ENCODE data around the gene ADIG. TPM values are rescaled to one million over a fixed set of nuclear protein-coding genes. Genes with fewer than 3 reads are reported as not detected.

Gene ADIG
- total and polyA plus RNA-seq, 7 donors, result not detected

DNA sequence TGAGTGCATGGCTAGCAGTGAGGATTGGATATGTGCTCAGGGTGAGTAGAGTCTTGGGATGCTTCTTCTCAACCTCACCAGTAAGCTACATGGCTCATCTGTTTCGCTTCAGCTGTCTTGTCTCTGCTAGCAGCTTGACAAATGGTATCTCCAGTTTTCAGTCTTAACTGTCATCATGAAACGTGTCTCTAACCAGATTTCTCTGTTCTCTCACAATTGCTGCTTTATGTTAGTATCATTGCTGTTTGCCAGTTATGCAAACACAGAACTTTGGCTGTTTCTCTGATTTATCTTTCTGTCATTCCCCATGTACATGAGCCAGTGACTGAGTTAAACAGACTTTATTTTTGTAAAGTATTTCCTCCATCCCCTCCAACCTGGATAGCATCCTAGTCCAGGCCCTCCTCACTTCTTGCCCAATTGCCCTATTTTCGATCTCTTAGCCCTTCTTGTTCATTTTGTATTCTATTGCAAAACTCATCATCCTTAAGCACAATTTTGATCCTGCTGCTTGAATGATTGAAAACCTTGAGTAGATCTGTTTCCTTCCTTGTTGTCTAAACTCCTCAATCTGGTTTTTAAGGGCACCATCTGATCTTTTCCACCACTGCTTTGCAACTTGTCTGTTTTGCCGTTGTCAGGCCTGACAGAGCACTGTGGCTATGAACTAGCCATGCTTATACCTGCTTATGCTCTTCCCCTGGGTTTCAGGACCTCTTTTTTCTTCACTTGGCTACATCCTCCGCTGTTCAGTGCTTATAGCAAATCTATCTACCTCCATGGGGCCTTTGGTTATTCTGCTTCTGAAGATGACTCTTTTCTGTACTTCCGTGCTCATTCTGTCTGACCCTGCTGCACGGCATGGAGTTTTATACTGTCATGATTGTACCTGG is 37.7 kb upstream of the ADIG start:
- TF ChIP-seq, protein P1, sequence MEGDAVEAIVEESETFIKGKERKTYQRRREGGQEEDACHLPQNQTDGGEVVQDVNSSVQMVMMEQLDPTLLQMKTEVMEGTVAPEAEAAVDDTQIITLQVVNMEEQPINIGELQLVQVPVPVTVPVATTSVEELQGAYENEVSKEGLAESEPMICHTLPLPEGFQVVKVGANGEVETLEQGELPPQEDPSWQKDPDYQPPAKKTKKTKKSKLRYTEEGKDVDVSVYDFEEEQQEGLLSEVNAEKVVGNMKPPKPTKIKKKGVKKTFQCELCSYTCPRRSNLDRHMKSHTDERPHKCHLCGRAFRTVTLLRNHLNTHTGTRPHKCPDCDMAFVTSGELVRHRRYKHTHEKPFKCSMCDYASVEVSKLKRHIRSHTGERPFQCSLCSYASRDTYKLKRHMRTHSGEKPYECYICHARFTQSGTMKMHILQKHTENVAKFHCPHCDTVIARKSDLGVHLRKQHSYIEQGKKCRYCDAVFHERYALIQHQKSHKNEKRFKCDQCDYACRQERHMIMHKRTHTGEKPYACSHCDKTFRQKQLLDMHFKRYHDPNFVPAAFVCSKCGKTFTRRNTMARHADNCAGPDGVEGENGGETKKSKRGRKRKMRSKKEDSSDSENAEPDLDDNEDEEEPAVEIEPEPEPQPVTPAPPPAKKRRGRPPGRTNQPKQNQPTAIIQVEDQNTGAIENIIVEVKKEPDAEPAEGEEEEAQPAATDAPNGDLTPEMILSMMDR (IDR thresholded peaks at IDR 0.05), result no peak
- TF ChIP-seq POLR2AphosphoS5 (IDR thresholded peaks at IDR 0.05), result peak; percentile 20 to 80 (median 68)
- TF ChIP-seq POLR2A (IDR thresholded peaks at IDR 0.05), result no peak
- WGBS, 2 donors, result 85 to 87% methylated on average over 7 of the region's 7 CpGs
- peaks cover 20 to 94% (median 30%) of the 10 kb centered on the region in 4 donors for H3K36me3 ChIP-seq

DNA sequence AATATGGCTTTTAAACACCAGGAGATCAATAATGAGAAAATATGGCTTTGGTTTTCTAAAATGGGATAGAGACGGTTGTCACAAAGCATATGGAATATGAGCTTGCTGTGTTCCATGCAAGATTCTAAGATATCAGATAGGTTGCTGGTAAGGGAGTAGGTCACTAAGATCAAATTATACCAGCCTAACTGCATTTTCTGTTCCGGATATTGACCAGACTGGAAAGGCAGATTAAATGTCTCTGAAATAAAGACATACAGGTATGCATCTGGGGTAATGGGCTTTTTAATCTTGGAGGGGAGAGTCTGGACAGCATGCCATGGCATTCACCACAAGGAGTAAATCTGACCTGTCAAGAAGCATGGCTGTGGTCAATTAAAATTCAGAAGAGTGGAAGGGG is 35.2 kb upstream of the ADIG start:
- Histone ChIP-seq H3K9me3 (no peaks in the 10 kb centered on the region), H3K27me3 (no peaks in the 10 kb centered on the region), H3K4me1 (peaks cover 0 to 10% (median 4%) of the 10 kb centered on the region in 4 donors), H3K27ac (no peak overlapping the region), H3K4me3 (no peak overlapping the region), H3K36me3 (peaks cover 20 to 94% (median 34%) of the 10 kb centered on the region in 4 donors)
- DNase-seq, result no peak
- no peak for TF ChIP-seq POLR2A (IDR thresholded peaks at IDR 0.05)
- TF ChIP-seq EP300 (IDR thresholded peaks at IDR 0.05), result no peak
- no peak for TF ChIP-seq POLR2AphosphoS5 (IDR thresholded peaks at IDR 0.05)
- TF ChIP-seq, protein P1 (IDR thresholded peaks at IDR 0.05), result no peak
- intact Hi-C loops (cut with DNase I), result no loop called here
- WGBS, 2 donors, result 96 to 98% methylated on average over 2 of the region's 2 CpGs

More for the DNA sequence above, 37.7 kb upstream of the ADIG start:
- intact Hi-C loops (cut with DNase I), result no loop called here
- Histone ChIP-seq H3K4me3 (no peak overlapping the region), H3K27ac (no peak overlapping the region), H3K4me1 (peaks cover 0 to 10% (median 4%) of the 10 kb centered on the region in 4 donors), H3K9me3 (no peaks in the 10 kb centered on the region), H3K27me3 (no peaks in the 10 kb centered on the region)
- no peak for DNase-seq

DNA sequence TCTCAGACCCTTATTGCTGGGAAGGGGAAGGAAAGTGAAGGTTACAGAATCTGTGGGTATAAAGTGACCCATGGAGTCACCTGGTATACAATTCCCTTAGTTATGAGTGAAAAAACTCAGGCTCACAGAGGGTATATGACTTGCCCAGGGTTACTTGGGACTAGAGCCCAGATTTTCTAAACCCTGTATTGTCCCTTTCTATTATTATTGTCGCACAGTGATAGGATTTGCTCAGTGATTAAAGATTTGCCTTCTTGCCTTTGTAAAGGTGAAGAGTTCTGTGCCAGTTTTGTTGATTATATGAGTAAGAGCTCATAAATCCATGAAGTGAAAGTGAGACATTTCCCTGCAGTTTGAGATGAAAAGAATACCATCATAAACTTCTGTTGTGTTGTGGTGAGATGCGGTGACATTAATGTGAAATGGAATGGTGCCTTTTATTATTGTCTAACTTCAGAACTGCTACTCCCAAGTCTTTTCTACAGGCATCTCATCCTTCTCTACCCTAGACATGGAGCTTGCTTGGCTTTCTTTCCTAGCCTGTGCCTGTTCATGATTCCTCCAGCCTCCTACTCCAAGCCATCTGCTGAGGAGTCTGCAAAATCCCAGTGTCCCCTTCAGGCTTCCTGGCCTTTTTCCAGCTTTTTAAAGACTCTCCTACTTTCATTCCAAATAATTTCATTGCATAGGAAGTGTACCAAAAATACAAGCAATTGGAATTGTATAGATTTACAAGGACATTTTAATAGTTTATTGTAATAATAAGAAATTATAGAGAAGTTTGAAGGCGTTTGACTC is 33.5 kb upstream of the ADIG start:
- Histone ChIP-seq H3K36me3 (peaks cover 13 to 95% (median 33%) of the 10 kb centered on the region in 4 donors), H3K27ac (no peak overlapping the region), H3K9me3 (no peaks in the 10 kb centered on the region), H3K27me3 (no peaks in the 10 kb centered on the region), H3K4me1 (peaks cover 0 to 8% (median 3%) of the 10 kb centered on the region in 4 donors), H3K4me3 (no peak overlapping the region)
- TF ChIP-seq POLR2A (IDR thresholded peaks at IDR 0.05) (no peak), POLR2AphosphoS5 (IDR thresholded peaks at IDR 0.05) (no peak), EP300 (IDR thresholded peaks at IDR 0.05) (no peak)
- TF ChIP-seq, protein P1 (IDR thresholded peaks at IDR 0.05), result no peak
- 80 to 83% methylated on average over 3 of the region's 3 CpGs for WGBS, 2 donors
- intact Hi-C loops (cut with DNase I), result no loop called here
- DNase-seq, result no peak

DNA sequence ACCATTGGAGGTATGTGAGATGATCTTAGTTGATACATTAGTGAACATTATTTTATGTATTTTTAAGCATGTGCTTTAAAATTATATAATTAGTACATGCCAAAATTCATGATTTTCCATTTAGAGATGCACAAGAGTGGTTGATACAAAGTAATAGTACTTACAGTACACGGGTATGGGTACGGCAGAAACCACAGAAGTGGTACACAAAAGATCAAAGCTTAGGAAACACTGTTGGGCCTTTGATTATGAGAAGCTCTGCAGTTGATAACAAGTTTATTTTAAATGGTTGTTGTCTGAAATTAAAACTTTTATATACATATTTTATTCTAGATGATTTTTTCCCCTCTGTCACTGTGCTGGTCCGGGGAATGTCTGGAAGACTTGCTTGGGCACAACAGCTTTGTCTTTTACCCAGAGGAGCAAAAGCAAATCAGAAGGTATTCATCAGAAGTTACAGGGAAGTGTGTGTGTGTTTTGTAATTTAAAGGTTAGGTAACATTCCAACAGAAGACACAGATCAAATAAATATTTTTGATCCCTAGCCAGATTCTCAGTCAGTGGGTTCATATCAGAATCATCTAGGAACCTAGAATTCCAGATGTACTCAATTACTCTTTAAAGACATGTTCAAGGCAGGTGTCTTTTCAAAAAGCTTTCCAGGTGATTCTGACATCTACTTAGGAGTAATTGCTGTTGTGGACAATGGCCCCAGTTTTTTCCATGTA is 32.5 kb upstream of the ADIG start:
- WGBS, 2 donors, result 85 to 96% methylated on average over 3 of the region's 3 CpGs

More for the DNA sequence above, 32.5 kb upstream of the ADIG start:
- H3K4me3 ChIP-seq, result no peak overlapping the region
- H3K9me3 ChIP-seq, result no peaks in the 10 kb centered on the region
- intact Hi-C loops (cut with DNase I), result no loop called here
- no peak overlapping the region for H3K27ac ChIP-seq
- no peak for DNase-seq
- H3K4me1 ChIP-seq, result no peaks in the 10 kb centered on the region
- peaks cover 13 to 99% (median 40%) of the 10 kb centered on the region in 4 donors for H3K36me3 ChIP-seq
- TF ChIP-seq EP300 (IDR thresholded peaks at IDR 0.05) (no peak), POLR2AphosphoS5 (IDR thresholded peaks at IDR 0.05) (no peak), POLR2A (IDR thresholded peaks at IDR 0.05) (no peak)
- TF ChIP-seq, protein P1 (IDR thresholded peaks at IDR 0.05), result no peak
- no peaks in the 10 kb centered on the region for H3K27me3 ChIP-seq

All from sigmoid colon (tissue), 7 donors.